ENCODE measurements around the gene ABCB9.

GRCh38 chr12:122937622-122938091, 28.6 kb downstream of the ABCB9 start:
- TF ChIP-seq, protein P1, sequence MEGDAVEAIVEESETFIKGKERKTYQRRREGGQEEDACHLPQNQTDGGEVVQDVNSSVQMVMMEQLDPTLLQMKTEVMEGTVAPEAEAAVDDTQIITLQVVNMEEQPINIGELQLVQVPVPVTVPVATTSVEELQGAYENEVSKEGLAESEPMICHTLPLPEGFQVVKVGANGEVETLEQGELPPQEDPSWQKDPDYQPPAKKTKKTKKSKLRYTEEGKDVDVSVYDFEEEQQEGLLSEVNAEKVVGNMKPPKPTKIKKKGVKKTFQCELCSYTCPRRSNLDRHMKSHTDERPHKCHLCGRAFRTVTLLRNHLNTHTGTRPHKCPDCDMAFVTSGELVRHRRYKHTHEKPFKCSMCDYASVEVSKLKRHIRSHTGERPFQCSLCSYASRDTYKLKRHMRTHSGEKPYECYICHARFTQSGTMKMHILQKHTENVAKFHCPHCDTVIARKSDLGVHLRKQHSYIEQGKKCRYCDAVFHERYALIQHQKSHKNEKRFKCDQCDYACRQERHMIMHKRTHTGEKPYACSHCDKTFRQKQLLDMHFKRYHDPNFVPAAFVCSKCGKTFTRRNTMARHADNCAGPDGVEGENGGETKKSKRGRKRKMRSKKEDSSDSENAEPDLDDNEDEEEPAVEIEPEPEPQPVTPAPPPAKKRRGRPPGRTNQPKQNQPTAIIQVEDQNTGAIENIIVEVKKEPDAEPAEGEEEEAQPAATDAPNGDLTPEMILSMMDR (IDR thresholded peaks at IDR 0.05) = no peak
- TF ChIP-seq POLR2A (IDR thresholded peaks at IDR 0.05) (no peak), POLR2AphosphoS5 (IDR thresholded peaks at IDR 0.05; ENCODE audit: insufficient read depth in 1 of 2, low read depth in 1 of 2) (no peak)
